ENCODE data around the gene VSNL1.

DNA sequence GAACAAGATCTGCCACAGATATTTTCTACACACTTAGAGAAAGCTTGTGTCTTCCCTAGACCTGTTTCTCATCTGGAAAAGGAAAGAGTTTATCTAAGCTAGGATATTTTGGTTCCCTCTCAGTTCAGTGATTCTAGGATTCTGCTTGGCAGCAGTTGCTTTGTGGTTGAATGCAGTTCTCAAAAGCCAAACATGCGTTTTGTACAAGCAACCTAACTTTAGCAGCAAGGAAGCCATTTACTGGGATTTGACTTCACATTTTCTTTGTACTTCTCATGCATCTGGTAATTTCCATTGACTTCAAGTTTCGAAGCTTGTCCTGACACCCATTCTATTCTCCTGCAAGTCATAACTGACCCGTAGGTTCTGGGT lies 33.3 kb downstream of the VSNL1 start:
- TF ChIP-seq, protein P1, sequence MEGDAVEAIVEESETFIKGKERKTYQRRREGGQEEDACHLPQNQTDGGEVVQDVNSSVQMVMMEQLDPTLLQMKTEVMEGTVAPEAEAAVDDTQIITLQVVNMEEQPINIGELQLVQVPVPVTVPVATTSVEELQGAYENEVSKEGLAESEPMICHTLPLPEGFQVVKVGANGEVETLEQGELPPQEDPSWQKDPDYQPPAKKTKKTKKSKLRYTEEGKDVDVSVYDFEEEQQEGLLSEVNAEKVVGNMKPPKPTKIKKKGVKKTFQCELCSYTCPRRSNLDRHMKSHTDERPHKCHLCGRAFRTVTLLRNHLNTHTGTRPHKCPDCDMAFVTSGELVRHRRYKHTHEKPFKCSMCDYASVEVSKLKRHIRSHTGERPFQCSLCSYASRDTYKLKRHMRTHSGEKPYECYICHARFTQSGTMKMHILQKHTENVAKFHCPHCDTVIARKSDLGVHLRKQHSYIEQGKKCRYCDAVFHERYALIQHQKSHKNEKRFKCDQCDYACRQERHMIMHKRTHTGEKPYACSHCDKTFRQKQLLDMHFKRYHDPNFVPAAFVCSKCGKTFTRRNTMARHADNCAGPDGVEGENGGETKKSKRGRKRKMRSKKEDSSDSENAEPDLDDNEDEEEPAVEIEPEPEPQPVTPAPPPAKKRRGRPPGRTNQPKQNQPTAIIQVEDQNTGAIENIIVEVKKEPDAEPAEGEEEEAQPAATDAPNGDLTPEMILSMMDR (IDR thresholded peaks at IDR 0.05) = no peak
- TF ChIP-seq POLR2A (IDR thresholded peaks at IDR 0.05) = no peak
